UCSD-AML1 (cell line): Measurements from ENCODE around the gene C1QTNF6.
"Not testable (repeated sequence)": the region's sequence is repeated elsewhere in the genome, so short reads cannot be mapped to it uniquely, and the experiment has no call there.

Experiments used
- DNase-seq: peaks from one replicate; lab custom pipeline; 2025; ENCODE audit not compliant: unreplicated experiment; lab: John Stamatoyannopoulos, UW

Gene C1QTNF6

DNA sequence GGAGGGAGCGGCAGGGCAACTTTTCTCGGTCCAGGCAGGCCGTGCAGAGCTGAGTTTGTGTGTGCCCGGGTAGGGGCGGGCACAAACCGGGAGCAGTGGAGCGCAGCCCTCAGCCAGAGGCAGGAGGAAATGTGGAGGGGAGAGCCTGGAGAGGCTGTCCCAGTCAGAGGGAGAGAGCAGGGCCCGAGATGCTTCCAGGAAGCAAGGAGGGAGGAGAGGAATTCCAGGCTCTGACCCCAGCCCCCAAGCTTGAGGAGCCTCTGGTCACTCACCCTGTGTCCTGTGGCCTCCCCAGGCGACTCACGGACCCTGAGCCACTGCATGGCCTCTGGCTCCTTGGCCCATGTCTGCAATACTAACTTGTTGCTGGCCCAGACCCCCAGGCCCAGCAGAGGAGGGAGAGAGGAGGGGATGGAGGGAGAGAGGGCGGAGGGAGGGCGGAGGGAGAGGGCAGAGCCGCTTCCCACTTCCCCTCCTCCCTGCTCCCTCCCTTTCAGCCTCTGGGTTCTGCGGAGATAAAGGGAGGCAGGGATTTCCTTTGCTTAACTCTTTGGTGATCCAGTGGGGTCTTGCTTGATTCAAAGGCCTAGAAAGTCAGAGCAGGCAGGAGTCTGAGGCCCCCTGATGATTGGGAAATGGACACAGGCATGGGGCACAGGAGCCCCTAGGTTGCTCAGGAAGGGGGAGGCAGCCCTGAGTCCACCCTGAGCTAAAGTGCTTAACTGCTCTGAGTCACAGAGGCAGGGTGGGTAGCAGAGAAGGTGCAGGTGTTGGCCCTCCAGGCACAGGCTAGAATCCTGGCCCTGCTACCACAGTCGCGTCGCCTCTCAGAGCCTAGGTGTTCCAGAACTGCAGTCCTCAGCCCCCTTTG is at the start of gene C1QTNF6:
C1QTNF6 (minus strand) TSS at position 357 of the 871 bp plus-strand sequence; CDS start at position 323, 34 bp downstream.
- DNase-seq, result peak; percentile 56

GRCh38 chr22:37235897-37236607 is 48.0 kb upstream of the C1QTNF6 start:
- no peak for DNase-seq

GRCh38 chr22:37234736-37235711 is 47.0 kb upstream of the C1QTNF6 start:
- no peak for DNase-seq

DNA sequence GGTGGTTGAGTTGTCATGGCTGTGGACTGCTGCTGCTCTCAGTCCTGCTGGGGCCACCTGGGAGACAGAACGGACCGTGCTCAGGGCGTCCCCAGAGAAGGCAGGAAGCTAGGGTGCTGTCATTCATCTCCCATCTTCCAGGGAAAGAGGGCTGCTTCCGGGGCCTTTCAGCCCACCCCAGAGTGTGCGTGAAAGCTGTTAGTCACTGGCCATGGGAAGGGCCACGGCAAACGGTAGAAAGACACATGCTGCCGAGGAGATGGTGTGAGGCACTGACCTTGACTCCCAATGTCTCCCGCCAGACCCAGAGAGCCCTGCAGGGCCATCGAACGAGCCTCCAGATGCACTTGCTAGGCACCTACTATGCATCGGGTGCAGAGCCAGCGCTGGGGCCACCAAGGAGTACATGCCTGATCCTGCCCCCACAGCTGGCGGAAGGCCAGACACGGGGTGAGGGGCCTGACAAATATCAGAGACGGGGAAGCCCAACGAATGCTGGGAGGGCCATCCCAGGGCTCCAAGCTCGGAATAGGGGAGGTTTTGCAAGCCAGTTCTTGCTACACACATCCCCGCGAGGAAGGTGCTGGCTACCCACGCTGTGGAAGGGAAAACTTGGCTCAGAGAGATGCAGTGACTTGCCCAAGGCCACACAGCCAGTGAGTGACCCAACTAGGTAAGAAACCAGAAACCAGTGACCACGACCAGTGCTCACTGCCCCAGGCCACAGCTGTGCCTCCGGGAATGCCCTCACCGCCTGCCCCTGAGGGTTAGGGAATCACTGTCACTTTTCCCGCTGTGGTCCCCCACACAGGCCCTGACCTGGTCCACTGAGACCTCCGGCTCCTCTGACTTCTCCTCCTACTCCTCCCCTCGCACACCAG is 45.9 kb upstream of the C1QTNF6 start:
- no peak for DNase-seq

- DNase-seq, result not testable (repeated sequence)
Observed at GRCh38 chr22:37233371-37233750, 45.3 kb upstream of the C1QTNF6 start.

DNA sequence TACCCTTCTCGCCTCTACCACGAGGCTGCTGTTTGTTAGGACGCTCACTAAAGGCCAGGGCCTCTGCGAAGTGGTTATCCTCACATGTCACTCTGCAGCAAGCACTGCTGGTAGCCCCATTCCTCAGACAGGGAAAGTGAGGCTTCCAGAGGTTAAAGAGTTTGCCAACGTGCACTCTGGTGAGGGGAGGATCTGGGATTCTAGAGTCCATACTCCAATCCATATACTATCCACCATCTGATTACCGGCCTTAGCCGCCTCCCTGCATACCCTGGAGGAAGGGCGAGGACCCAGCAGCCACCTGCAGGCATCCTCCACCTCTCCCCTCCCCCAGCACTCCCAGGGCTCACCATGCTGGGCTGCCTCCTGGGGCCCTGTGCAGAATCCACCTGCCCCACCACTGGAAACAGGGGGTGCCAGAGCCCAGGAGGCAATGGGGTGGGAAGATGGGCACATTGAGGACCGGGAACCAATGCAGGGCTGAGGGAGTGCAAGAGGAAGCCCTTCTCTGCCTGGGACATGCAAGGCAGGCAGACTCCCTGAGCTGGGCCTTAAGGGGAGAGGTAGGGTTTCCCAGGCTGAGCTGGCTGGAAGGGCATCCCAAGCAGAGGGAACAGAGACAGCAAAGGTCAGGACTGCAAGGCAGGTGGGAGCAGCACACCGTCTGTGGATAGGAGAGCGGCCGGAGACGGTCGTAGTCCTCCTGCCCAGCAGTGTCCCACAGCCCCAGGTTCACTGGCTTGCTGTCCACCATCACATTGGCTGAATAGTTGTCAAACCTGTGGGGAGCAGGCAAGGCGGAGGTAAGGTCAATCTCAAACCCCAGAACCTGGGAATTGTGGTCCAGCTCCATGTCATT is 44.3 kb upstream of the C1QTNF6 start:
- no peak for DNase-seq

GRCh38 chr22:37231406-37232139 is 43.5 kb upstream of the C1QTNF6 start:
- DNase-seq, result no peak

DNA sequence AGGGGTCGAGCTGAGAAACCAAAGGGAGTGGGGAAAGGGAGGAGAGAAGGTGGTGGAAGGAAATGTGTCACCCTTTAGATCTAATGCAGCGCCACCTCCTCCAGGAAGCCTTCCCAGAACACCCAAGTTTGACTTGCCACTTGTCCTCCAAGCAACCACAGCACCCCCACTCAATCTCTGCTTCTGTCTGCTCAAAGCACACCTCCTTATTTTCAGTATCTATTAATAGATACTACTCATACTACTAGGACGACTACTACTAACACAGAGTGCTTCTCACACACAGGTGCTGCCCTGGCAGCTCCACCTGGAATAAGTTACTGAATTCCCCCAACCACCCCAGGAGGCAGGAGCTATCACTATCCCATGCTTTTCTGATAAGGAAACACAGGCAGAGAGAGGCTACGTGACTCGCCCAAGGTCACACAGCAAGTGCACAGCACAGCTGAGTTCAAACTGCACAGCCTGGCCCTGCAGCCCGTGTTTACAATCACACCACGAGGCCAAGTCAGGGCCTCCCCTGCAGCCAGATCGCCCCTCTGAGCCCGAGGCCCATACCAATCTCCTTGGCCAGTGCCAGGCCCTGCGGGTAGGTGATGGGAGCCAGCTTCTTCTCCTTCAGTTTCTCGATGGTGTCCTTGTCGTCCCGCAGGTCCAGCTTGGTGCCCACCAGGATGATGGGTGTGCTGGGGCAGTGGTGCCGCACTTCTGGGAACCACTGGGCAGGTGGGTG is 42.8 kb upstream of the C1QTNF6 start:
- no peak for DNase-seq

- peak; percentile 83 for DNase-seq
Observed at GRCh38 chr22:37229805-37230672, 42.0 kb upstream of the C1QTNF6 start.

- no peak for DNase-seq
Observed at GRCh38 chr22:37229012-37229804, 41.2 kb upstream of the C1QTNF6 start.

DNA sequence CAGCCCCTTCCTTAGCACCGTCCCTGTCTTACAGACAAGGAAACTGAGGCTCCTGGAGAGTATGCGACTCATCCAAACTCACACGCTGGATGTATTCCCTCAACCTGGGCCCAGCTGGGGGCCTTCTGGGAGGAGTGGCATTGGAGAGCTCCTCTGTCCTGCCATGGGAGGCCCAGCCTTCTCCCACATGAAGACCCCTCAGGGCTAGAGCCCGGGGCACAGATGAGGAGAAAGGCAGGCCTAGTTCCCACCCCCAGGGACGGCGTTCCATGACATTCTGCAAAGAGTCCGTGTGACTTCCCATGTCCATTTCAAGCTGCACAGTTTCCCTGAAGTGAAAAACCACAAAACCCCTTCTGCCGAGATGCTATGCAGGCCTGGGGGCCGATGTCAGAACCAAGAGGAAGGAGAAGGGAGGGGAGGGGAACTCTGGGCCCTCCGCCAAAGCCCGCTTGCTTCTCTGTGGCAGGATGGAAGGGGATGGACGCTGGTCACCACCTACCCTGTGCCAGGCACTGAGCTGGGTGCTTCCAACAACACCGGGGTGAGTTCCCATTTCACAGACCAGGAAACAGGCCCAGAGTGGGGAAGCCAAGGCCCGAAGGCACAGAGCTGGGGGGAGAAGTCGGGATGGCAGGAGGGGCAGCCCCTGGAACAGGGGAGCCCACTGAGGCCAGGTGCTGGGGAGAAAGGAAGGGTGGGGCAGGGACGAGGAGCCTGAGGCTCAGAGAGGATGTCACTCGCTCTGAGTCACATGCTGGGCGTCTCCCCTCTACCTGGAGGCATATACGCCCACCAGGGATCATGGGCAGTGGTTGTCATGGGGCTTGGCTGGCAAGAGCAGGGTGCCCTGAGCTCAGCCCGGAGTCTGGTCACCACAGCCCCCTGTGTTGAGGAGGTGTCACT is 40.3 kb upstream of the C1QTNF6 start:
- peak; percentile 77 for DNase-seq

- DNase-seq, result no peak
Observed at GRCh38 chr22:37226514-37226913, 38.5 kb upstream of the C1QTNF6 start.

- DNase-seq, result no peak
Observed at GRCh38 chr22:37226087-37226486, 38.0 kb upstream of the C1QTNF6 start.

DNA sequence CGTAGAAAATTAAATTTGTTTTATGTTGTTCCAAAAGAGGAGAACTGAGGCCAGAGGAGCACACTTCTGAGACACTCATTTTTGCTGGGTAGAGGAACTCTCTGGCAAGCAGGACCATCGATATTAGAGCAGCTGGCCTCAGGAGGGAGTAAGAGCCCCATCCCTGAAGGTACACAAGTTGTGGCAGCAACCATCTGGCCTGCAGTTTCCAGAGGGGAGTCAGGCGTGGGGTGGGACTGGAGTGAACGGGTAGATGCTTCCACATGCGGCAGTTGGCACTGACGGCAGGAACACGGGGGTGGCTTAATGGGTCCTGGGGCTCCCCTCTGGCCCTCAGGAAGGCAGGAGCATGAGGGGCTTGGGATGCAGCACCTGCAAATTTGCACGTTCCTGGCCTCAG is 37.4 kb upstream of the C1QTNF6 start:
- no peak for DNase-seq
